Endothelial cell (in vitro differentiated cells): Measurements from ENCODE around the gene TSNAX. TPM values are rescaled to one million over a fixed set of nuclear protein-coding genes. Genes with fewer than 3 reads are reported as not detected.

ENCODE experiments used
- DNase-seq: peaks from one replicate; pipeline ENCODE4 v3.0.0; 2021; ENCODE audit warnings: low spot score
- H3K27ac Mint-ChIP-seq: one replicate; pipeline ENCODE4 v1.8.0; 2021; ENCODE audit warnings: mixed read lengths, inconsistent platforms; ENCODE audit not compliant: unreplicated experiment
- H3K27me3 Mint-ChIP-seq: one replicate; pipeline ENCODE4 v1.8.0; 2021; ENCODE audit warnings: mild to moderate bottlenecking, moderate library complexity, mixed read lengths, inconsistent platforms; ENCODE audit not compliant: unreplicated experiment
- H3K36me3 Mint-ChIP-seq: one replicate; pipeline ENCODE4 v1.8.0; 2021; ENCODE audit warnings: mild to moderate bottlenecking, low read depth, mixed read lengths, inconsistent platforms; ENCODE audit not compliant: unreplicated experiment
- H3K4me1 Mint-ChIP-seq: one replicate; pipeline ENCODE4 v1.8.0; 2021; ENCODE audit warnings: mild to moderate bottlenecking, mixed read lengths, inconsistent platforms; ENCODE audit not compliant: unreplicated experiment
- H3K4me3 Mint-ChIP-seq: one replicate; pipeline ENCODE4 v1.8.0; 2021; ENCODE audit warnings: mild to moderate bottlenecking, mixed read lengths, inconsistent platforms; ENCODE audit not compliant: unreplicated experiment
- H3K9me3 Mint-ChIP-seq: one replicate; pipeline ENCODE4 v1.8.0; 2021; ENCODE audit warnings: mixed read lengths, inconsistent platforms; ENCODE audit not compliant: unreplicated experiment
- CTCF ChIP-seq: fragments of 200-600 bp; sonication (generic); IDR thresholded peaks from one replicate; pipeline ENCODE4 v1.5.0; 2021; ENCODE audit warnings: antibody characterized with exemption; ENCODE audit not compliant: unreplicated experiment
- total RNA-seq: library from RNA; stranded (reverse); fragmentation: NEBNext Ultra II Directional; extraction: Animal tissue kit (Norgen Biotek cat#: 25700); gene quantifications from one replicate; pipeline ENCODE4 v1.2.1, GENCODE V29; 2021; ENCODE audit not compliant: unreplicated experiment

The TSNAX gene
- total RNA-seq, 1 donor from 2014 or later: 35.4 TPM

- no peak for TF ChIP-seq CTCF
- Mint-ChIP-seq H3K9me3 (no peaks in the 10 kb centered on the region), H3K4me3 (no peak overlapping the region), H3K36me3 (no peaks in the 10 kb centered on the region), H3K27me3 (no peaks in the 10 kb centered on the region), H3K27ac (no peak overlapping the region), H3K4me1 (peaks cover 8% of the 10 kb centered on the region)
- no peak for DNase-seq
These were observed 77.0 kb downstream of the TSNAX start for GRCh38 chr1:231605149-231606100.

- no peak for TF ChIP-seq CTCF
- Mint-ChIP-seq H3K36me3 (no peaks in the 10 kb centered on the region), H3K27ac (no peak overlapping the region), H3K27me3 (peaks cover 5% of the 10 kb centered on the region), H3K4me1 (peaks cover 8% of the 10 kb centered on the region), H3K9me3 (no peaks in the 10 kb centered on the region), H3K4me3 (no peak overlapping the region)
- DNase-seq: no peak
These were observed 78.2 kb downstream of the TSNAX start for GRCh38 chr1:231606712-231607111.

- Mint-ChIP-seq H3K27me3 (peaks cover 8% of the 10 kb centered on the region), H3K9me3 (no peaks in the 10 kb centered on the region), H3K4me3 (no peak overlapping the region), H3K27ac (no peak overlapping the region), H3K36me3 (no peaks in the 10 kb centered on the region), H3K4me1 (peaks cover 19% of the 10 kb centered on the region)
- DNase-seq: no peak
- no peak for TF ChIP-seq CTCF
These were observed 81.9 kb downstream of the TSNAX start for GRCh38 chr1:231610388-231610787.

GRCh38 chr1:231611111-231611510 lies 82.6 kb downstream of the TSNAX start:
- no peak overlapping the region for H3K4me3 Mint-ChIP-seq
- TF ChIP-seq CTCF: no peak
- H3K27ac Mint-ChIP-seq: no peak overlapping the region
- H3K36me3 Mint-ChIP-seq: no peaks in the 10 kb centered on the region
- H3K4me1 Mint-ChIP-seq: peaks cover 17% of the 10 kb centered on the region
- DNase-seq: no peak
- no peaks in the 10 kb centered on the region for H3K9me3 Mint-ChIP-seq
- peaks cover 8% of the 10 kb centered on the region for H3K27me3 Mint-ChIP-seq

DNA sequence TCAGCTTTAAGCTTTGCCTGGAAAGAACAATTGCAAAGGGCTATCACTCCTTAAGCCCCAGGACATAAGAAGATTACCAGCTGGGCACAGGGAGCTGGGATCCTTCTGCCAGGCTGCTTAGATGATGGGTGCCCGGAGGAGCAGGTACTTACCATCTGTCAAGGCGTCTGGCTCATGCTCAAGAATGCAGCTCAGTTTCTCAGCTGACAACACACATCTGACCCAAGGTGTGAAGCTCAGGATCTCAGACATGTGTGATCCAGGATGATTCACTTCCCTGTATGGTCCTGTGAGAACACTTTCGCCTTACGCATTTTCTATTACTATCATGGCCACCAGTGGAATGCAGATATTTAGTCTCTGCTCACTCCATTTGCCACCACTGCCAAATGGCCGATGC lies 83.4 kb downstream of the TSNAX start:
- no peak for DNase-seq
- H3K4me3 Mint-ChIP-seq: no peak overlapping the region
- peaks cover 23% of the 10 kb centered on the region for H3K4me1 Mint-ChIP-seq
- peaks cover 8% of the 10 kb centered on the region for H3K27me3 Mint-ChIP-seq
- no peaks in the 10 kb centered on the region for H3K36me3 Mint-ChIP-seq
- H3K27ac Mint-ChIP-seq: no peak overlapping the region
- no peaks in the 10 kb centered on the region for H3K9me3 Mint-ChIP-seq
- no peak for TF ChIP-seq CTCF
